Glutamatergic neuron (in vitro differentiated cells): ENCODE data around the gene GIMAP5. TPM values are rescaled to one million over a fixed set of nuclear protein-coding genes. Genes with fewer than 3 reads are reported as not detected.

Source experiments
- DNase-seq: peaks from one replicate; pipeline ENCODE4 v3.0.0; 2022
- H3K27ac Mint-ChIP-seq: one replicate; pipeline ENCODE4 v1.8.0; 2020; ENCODE audit warnings: mild to moderate bottlenecking, mixed read lengths, inconsistent platforms; ENCODE audit not compliant: unreplicated experiment
- H3K27me3 Mint-ChIP-seq: one replicate; pipeline ENCODE4 v1.8.0; 2020; ENCODE audit warnings: mild to moderate bottlenecking, moderate library complexity, mixed read lengths, inconsistent platforms; ENCODE audit not compliant: unreplicated experiment
- H3K36me3 Mint-ChIP-seq: one replicate; pipeline ENCODE4 v1.8.0; 2020; ENCODE audit warnings: mild to moderate bottlenecking, mixed read lengths, inconsistent platforms; ENCODE audit not compliant: unreplicated experiment
- H3K4me1 Mint-ChIP-seq: one replicate; pipeline ENCODE4 v1.8.0; 2020; ENCODE audit warnings: mild to moderate bottlenecking, low read depth, mixed read lengths, inconsistent platforms; ENCODE audit not compliant: unreplicated experiment
- H3K4me3 Mint-ChIP-seq: one replicate; pipeline ENCODE4 v1.8.0; 2020; ENCODE audit warnings: mild to moderate bottlenecking, mixed read lengths, inconsistent platforms; ENCODE audit not compliant: unreplicated experiment
- H3K9me3 Mint-ChIP-seq: one replicate; pipeline ENCODE4 v1.8.0; 2020; ENCODE audit warnings: mild to moderate bottlenecking, moderate library complexity, mixed read lengths, inconsistent platforms; ENCODE audit not compliant: unreplicated experiment
- CTCF ChIP-seq: fragments of 200-600 bp; sonication (generic); IDR thresholded peaks from one replicate; pipeline ENCODE4 v1.5.0; 2021; ENCODE audit not compliant: partially characterized antibody, unreplicated experiment
- total RNA-seq: library from RNA; stranded (reverse); fragmentation: NEBNext Ultra II Directional; extraction: Animal tissue kit (Norgen Biotek cat#: 25700); gene quantifications from one replicate; pipeline ENCODE4 v1.2.1, GENCODE V29; 2021; ENCODE audit not compliant: unreplicated experiment

The GIMAP5 gene
- total RNA-seq, 1 donor from 2014 or later: not detected

- no peak for DNase-seq
- Mint-ChIP-seq H3K9me3 (peaks cover 2% of the 10 kb centered on the region), H3K36me3 (no peaks in the 10 kb centered on the region), H3K4me3 (no peak overlapping the region), H3K27me3 (peaks cover 7% of the 10 kb centered on the region), H3K27ac (no peak overlapping the region), H3K4me1 (no peaks in the 10 kb centered on the region)
- no peak for TF ChIP-seq CTCF
Measured at GRCh38 chr7:150734254-150734653, 3.0 kb upstream of the GIMAP5 start.

- Mint-ChIP-seq H3K4me3 (no peak overlapping the region), H3K4me1 (no peaks in the 10 kb centered on the region), H3K27ac (no peak overlapping the region), H3K36me3 (no peaks in the 10 kb centered on the region), H3K27me3 (peaks cover 8% of the 10 kb centered on the region), H3K9me3 (peaks cover 2% of the 10 kb centered on the region)
- no peak for DNase-seq
- TF ChIP-seq CTCF: no peak
Measured at GRCh38 chr7:150735596-150736358, 1.4 kb upstream of the GIMAP5 start.

- H3K27ac Mint-ChIP-seq: no peak overlapping the region
- peaks cover 13% of the 10 kb centered on the region for H3K27me3 Mint-ChIP-seq
- H3K36me3 Mint-ChIP-seq: no peaks in the 10 kb centered on the region
- H3K4me3 Mint-ChIP-seq: no peak overlapping the region
- no peak for TF ChIP-seq CTCF
- peaks cover 2% of the 10 kb centered on the region for H3K9me3 Mint-ChIP-seq
- no peaks in the 10 kb centered on the region for H3K4me1 Mint-ChIP-seq
- no peak for DNase-seq
Measured at GRCh38 chr7:150736864-150737263, 354 bp upstream of the GIMAP5 start.

GRCh38 chr7:150738092-150738491, 874 bp downstream of the GIMAP5 start:
- Mint-ChIP-seq H3K27ac (no peak overlapping the region), H3K4me1 (no peaks in the 10 kb centered on the region), H3K9me3 (peaks cover 4% of the 10 kb centered on the region), H3K27me3 (peaks cover 19% of the 10 kb centered on the region), H3K4me3 (no peak overlapping the region), H3K36me3 (no peaks in the 10 kb centered on the region)
- no peak for TF ChIP-seq CTCF
- DNase-seq: no peak

GRCh38 chr7:150738591-150739001, 1.4 kb downstream of the GIMAP5 start:
- TF ChIP-seq CTCF: no peak
- Mint-ChIP-seq H3K4me1 (no peaks in the 10 kb centered on the region), H3K27ac (no peak overlapping the region), H3K9me3 (peaks cover 4% of the 10 kb centered on the region), H3K4me3 (no peak overlapping the region), H3K36me3 (no peaks in the 10 kb centered on the region), H3K27me3 (peaks cover 21% of the 10 kb centered on the region)
- no peak for DNase-seq
